SK-N-DZ (cell line): ENCODE data around the gene PRRC2B.
"Not testable (repeated sequence)": the region's sequence is repeated elsewhere in the genome, so short reads cannot be mapped to it uniquely, and the experiment has no call there.

Source experiments
- DNase-seq: peaks from one replicate; pipeline ENCODE4 v3.0.0-alpha.2; 2015; ENCODE audit warnings: low spot score

PRRC2B gene

DNA sequence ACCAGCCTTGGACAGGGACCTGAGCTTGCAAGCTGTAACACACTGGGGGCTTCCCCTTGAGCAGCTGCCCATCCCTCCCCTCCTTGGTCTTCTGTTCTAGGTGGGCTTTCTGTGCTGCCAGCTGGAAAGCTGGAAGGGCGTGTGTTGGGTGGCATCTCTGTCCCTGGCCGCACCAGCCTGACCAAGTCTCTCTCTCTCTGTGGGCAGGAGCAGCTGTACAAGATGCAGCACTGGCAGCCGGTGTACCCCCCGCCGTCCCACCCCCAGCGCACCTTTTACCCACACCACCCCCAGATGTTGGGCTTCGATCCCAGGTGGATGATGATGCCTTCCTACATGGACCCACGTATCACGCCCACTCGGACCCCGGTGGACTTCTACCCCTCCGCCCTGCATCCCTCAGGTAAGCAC, 76.7 kb downstream of the PRRC2B start:
- DNase-seq = no peak

- not testable (repeated sequence) for DNase-seq
These were observed 78.2 kb downstream of the PRRC2B start for GRCh38 chr9:131472085-131472484.

GRCh38 chr9:131473198-131473885, 79.5 kb downstream of the PRRC2B start:
- DNase-seq = no peak

- DNase-seq = no peak
These were observed 80.0 kb downstream of the PRRC2B start for GRCh38 chr9:131473891-131474290.

DNA sequence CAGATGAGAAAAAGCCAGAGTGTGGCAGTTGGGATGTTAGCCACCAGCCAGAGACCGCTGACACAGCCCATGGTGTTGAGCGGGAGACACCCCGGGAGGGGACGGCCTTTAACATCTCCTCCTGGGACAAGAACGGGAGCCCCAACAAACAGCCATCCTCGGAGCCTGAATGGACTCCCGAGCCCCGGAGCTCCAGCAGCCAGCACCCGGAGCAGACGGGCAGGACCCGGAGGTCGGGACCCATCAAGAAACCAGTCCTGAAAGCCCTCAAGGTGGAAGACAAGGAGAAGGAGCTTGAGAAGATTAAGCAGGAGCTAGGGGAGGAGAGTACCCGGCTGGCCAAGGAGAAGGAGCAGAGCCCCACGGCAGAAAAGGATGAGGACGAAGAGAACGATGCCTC, 80.8 kb downstream of the PRRC2B start:
- no peak for DNase-seq

GRCh38 chr9:131475111-131475955, 81.4 kb downstream of the PRRC2B start:
- DNase-seq = no peak

- DNase-seq = no peak
These were observed 82.3 kb downstream of the PRRC2B start for GRCh38 chr9:131475956-131476776.

- DNase-seq = no peak
These were observed 83.0 kb downstream of the PRRC2B start for GRCh38 chr9:131476777-131477345.

GRCh38 chr9:131477367-131477766, 83.5 kb downstream of the PRRC2B start:
- DNase-seq = no peak

GRCh38 chr9:131477816-131478419, 84.0 kb downstream of the PRRC2B start:
- no peak for DNase-seq

GRCh38 chr9:131478421-131478868, 84.6 kb downstream of the PRRC2B start:
- DNase-seq = peak; percentile 63

GRCh38 chr9:131478911-131479310, 85.0 kb downstream of the PRRC2B start:
- DNase-seq = no peak

GRCh38 chr9:131480258-131480657, 86.4 kb downstream of the PRRC2B start:
- no peak for DNase-seq

DNA sequence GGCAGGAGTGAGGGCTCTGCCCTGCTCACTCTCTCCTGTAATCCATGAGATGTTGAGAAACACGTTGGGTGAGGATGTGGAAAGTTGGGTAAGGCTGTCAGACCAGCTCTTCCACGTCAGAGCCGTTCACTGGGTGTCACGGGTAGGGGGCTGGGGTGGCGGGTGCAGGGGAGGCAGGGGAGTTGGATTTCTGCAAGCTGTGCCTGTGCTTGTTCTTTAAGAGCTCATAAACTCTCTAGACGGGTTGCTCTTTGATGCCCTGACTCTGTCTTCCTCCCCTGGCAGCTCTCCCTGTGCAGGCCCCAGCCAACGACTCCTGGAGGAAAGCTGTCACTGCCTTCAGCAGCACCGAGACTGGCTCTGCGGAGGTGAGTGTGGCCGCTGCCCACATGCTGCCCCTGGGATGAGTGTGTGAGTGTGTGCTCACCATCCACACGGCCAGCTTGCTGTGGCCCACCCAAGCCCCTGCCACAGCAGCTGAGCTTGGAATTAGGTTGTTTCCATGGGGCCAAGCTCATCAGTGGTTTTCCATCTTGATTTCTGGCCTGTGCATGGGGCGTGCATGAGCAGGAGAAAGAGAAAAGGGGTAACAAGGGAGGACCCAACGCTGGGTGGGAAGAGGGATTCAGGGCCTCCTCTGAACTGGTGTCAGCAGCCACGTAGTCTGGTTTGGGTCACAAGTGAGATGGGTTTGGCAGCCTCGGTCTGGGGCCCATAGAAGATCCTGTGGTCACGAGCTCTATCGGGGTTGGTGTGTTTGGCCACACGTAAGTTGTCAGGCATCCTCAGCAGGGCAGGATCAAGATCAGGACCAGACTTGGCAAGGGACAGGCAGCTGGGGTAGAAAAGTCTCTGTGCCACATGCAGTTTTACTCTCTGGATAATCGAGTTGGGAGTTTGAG, 87.8 kb downstream of the PRRC2B start:
- no peak for DNase-seq

- no peak for DNase-seq
These were observed 88.6 kb downstream of the PRRC2B start for GRCh38 chr9:131482343-131483006.

- no peak for DNase-seq
These were observed 89.6 kb downstream of the PRRC2B start for GRCh38 chr9:131483319-131484050.

- no peak for DNase-seq
These were observed 90.2 kb downstream of the PRRC2B start for GRCh38 chr9:131484051-131484445.

GRCh38 chr9:131484560-131485185, 90.8 kb downstream of the PRRC2B start:
- DNase-seq = no peak
